ENCODE data around the gene GPATCH2L.

DNA sequence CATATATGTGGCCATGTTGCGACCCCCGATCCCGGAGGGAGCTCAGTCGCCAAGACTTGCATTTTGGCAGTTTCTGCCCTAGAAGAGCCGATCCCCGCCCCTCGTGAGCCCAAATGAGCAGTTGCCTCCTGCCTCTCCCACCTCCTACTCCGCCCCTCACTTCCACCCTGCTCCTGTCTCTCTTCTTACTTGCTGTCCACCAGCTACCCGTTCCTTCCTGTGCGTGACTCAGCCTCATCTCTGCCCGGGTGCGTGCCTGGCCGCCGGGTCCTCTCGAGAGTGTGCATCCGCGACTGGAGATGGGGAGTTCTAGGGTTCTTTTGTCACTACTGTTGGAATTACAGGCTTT, 585 bp downstream of the GPATCH2L start:
- TF ChIP-seq POLR2A (IDR thresholded peaks at IDR 0.05) (no peak), CTCF (IDR thresholded peaks at IDR 0.05) (no peak), POLR2AphosphoS5 (IDR thresholded peaks at IDR 0.05) (no peak)
